OCI-LY3 (cell line): ENCODE results near the gene ERGIC1.

Source experiments
- H2AFZ ChIP-seq: fragments of 200-600, 300-600 bp; shearing (Covaris generic); 2 replicates; pipeline ENCODE4 v1.6.0; 2014; ENCODE audit warnings: antibody characterized with exemption, low read depth, low read length
- H3K27ac ChIP-seq: fragments of 200-600, 300-600 bp; sonication (generic); 2 replicates; pipeline ENCODE4 v1.5.1; 2014; ENCODE audit warnings: mild to moderate bottlenecking, low read length, moderate library complexity, mixed read lengths
- H3K27me3 ChIP-seq: fragments of 200-600, 300-600 bp; sonication (generic); 2 replicates; pipeline ENCODE4 v1.6.1; 2014; ENCODE audit warnings: low read depth, low read length, mixed read lengths
- H3K36me3 ChIP-seq: fragments of 200-600, 300-600 bp; sonication (generic); replicated peaks from 2 replicates; pipeline ENCODE3; 2014; ENCODE audit warnings: low read depth, low read length, mixed read lengths
- H3K4me1 ChIP-seq: fragments of 300-600, 200-600 bp; sonication (generic); 2 replicates; pipeline ENCODE4 v1.6.1; 2014; ENCODE audit warnings: low read length, mixed read lengths
- H3K4me2 ChIP-seq: fragments of 200-600, 300-600 bp; sonication (generic); 2 replicates; pipeline ENCODE4 v1.6.1; 2014; ENCODE audit warnings: low read length, mixed read lengths
- H3K4me3 ChIP-seq: fragments of 300-600, 200-600 bp; sonication (generic); 2 replicates; pipeline ENCODE4 v1.5.1; 2014; ENCODE audit warnings: antibody characterized with exemption, mild to moderate bottlenecking, low read length, moderate library complexity
- H3K79me2 ChIP-seq: fragments of 300-600, 200-600 bp; shearing (Covaris generic); 2 replicates; pipeline ENCODE4 v1.6.1; 2014; ENCODE audit warnings: mild to moderate bottlenecking, low read length, mixed read lengths
- H3K9ac ChIP-seq: fragments of 300-600, 200-600 bp; shearing (Covaris generic); 2 replicates; pipeline ENCODE4 v1.6.0; 2014; ENCODE audit warnings: mild to moderate bottlenecking, low read length, moderate library complexity
- H3K9me3 ChIP-seq: fragments of 200-600, 300-600 bp; shearing (Covaris generic); 2 replicates; pipeline ENCODE4 v1.6.1; 2014; ENCODE audit warnings: low read length, mixed read lengths; ENCODE audit not compliant: insufficient read depth
- H4K20me1 ChIP-seq: fragments of 200-600, 300-600 bp; sonication (generic); 2 replicates; pipeline ENCODE4 v1.6.1; 2016; ENCODE audit warnings: low read length, mixed read lengths; ENCODE audit not compliant: insufficient read depth
- EZH2phosphoT487 ChIP-seq: fragments of 200-600 bp; shearing (Covaris generic); IDR thresholded peaks from 2 replicates; pipeline ENCODE4 v1.6.1; 2018; ENCODE audit warnings: antibody characterized with exemption, mixed run types, low read depth
- TF ChIP-seq, protein P1 (sequence below): fragments of 200-600, 300-600 bp; sonication (generic); IDR thresholded peaks from 2 replicates; pipeline ENCODE4 v1.5.1; 2014; ENCODE audit warnings: antibody characterized with exemption, low read length, low read depth

Gene ERGIC1

DNA sequence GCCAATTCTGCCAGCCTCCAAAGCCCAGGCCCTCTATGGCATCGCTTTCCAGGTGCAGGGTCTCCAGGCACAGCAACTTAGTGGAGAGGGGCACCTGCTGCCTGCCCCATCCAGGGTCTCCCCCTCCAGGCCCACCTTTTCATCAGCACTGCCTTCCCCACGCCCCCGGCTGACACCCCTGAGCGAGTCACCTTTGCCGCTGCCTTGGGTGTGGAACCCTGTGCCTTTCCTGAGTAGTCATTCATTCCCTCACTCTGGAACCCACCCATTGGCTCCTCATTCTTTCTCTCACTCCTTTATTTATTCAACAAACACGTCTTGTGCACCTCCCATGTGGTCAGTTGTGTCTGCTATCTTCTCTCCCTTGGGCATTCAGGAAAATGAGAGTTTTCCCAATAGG, 110.7 kb downstream of the ERGIC1 start:
- Histone ChIP-seq H3K79me2 (no peaks in the 10 kb centered on the region), H2AFZ (no peak overlapping the region), H3K9ac (no peak overlapping the region), H3K36me3 (no peaks in the 10 kb centered on the region), H3K27ac (no peak overlapping the region), H3K4me3 (no peak overlapping the region), H3K4me1 (no peaks in the 10 kb centered on the region), H3K9me3 (no peaks in the 10 kb centered on the region), H4K20me1 (no peaks in the 10 kb centered on the region), H3K4me2 (no peak overlapping the region), H3K27me3 (no peaks in the 10 kb centered on the region)
- TF ChIP-seq, protein P1, sequence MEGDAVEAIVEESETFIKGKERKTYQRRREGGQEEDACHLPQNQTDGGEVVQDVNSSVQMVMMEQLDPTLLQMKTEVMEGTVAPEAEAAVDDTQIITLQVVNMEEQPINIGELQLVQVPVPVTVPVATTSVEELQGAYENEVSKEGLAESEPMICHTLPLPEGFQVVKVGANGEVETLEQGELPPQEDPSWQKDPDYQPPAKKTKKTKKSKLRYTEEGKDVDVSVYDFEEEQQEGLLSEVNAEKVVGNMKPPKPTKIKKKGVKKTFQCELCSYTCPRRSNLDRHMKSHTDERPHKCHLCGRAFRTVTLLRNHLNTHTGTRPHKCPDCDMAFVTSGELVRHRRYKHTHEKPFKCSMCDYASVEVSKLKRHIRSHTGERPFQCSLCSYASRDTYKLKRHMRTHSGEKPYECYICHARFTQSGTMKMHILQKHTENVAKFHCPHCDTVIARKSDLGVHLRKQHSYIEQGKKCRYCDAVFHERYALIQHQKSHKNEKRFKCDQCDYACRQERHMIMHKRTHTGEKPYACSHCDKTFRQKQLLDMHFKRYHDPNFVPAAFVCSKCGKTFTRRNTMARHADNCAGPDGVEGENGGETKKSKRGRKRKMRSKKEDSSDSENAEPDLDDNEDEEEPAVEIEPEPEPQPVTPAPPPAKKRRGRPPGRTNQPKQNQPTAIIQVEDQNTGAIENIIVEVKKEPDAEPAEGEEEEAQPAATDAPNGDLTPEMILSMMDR = no peak
- no peak for TF ChIP-seq EZH2phosphoT487

DNA sequence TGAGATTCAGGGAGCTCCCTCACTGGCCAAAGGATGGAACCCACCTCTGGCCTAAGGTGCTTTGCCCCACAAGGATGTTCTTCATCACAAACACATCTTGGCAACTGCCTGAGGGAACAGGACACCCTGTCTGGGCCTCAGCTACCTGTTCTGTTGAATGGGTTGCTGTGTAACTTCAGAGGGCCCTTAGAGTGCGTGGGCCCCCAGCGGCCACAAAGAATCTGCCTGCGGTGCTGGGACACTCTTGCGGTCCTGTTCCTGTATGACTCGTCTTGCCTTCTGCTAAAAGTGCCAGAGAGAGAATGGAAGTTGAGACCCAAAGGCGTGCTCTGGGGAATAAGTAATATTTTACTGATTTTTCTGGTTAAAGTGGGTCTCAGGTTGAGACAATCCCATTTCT, 111.1 kb downstream of the ERGIC1 start:
- Histone ChIP-seq H3K4me3 (no peak overlapping the region), H3K27ac (no peak overlapping the region), H3K4me2 (no peak overlapping the region), H3K9me3 (no peaks in the 10 kb centered on the region), H3K79me2 (no peaks in the 10 kb centered on the region), H4K20me1 (no peaks in the 10 kb centered on the region), H3K9ac (no peak overlapping the region), H3K36me3 (no peaks in the 10 kb centered on the region), H3K4me1 (no peaks in the 10 kb centered on the region), H3K27me3 (no peaks in the 10 kb centered on the region), H2AFZ (no peak overlapping the region)
- TF ChIP-seq, protein P1 = no peak
- TF ChIP-seq EZH2phosphoT487 = no peak

DNA sequence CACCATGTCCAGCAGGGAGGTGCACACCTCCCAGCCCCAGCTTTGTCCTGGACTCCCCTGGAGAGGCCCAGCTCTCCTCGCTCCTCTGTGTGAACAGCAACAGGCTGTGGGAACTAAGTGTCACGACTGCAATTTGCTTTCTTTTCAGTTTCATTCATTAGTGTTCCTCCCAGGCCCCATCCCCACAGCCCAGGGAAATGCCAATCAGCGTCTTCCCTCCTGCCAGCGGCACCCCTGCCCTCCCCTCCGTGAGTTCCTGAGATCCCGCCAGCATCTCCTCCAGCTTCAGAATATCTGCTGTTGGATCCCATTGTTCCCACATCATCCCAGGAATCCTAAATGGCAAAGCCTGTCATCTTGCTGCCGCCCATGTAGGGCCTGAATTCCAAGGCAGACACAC, 112.1 kb downstream of the ERGIC1 start:
- Histone ChIP-seq H3K9me3 (no peaks in the 10 kb centered on the region), H3K4me3 (no peak overlapping the region), H2AFZ (no peak overlapping the region), H3K27me3 (no peaks in the 10 kb centered on the region), H3K36me3 (no peaks in the 10 kb centered on the region), H3K27ac (no peak overlapping the region), H3K9ac (no peak overlapping the region), H3K4me2 (no peak overlapping the region), H3K4me1 (no peaks in the 10 kb centered on the region), H4K20me1 (no peaks in the 10 kb centered on the region), H3K79me2 (no peaks in the 10 kb centered on the region)
- no peak for TF ChIP-seq EZH2phosphoT487
- TF ChIP-seq, protein P1 = no peak

DNA sequence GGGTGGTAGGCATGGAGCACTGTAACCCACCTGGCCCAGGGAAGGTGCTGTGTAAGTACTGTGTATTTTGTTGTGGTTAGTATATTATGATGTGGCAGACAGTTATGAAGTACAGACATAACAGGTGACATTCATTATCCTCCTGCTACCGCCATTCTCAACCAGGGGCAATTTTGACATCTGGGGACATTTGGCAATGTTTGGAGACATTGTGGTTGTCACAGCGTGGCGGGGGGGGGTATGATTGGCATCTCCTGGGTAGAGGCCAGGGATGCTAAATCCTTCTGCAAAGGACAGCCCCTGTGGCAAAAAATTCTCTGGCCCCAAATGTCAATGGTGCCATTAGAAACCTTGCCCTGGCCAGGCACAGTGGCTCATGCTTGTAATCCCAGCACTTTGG, 115.4 kb downstream of the ERGIC1 start:
- Histone ChIP-seq H3K79me2 (no peaks in the 10 kb centered on the region), H3K9me3 (no peaks in the 10 kb centered on the region), H3K27ac (no peak overlapping the region), H4K20me1 (no peaks in the 10 kb centered on the region), H3K4me3 (no peak overlapping the region), H3K36me3 (no peaks in the 10 kb centered on the region), H3K4me2 (no peak overlapping the region), H2AFZ (no peak overlapping the region), H3K9ac (no peak overlapping the region), H3K27me3 (no peaks in the 10 kb centered on the region), H3K4me1 (no peaks in the 10 kb centered on the region)
- TF ChIP-seq EZH2phosphoT487 = no peak
- TF ChIP-seq, protein P1 = no peak
